ENCODE measurements around the gene C19orf18.
"Not testable (repeated sequence)": the region's sequence is repeated elsewhere in the genome, so short reads cannot be mapped to it uniquely, and the experiment has no call there.

Gene C19orf18

GRCh38 chr19:57974434-57974833, at the start of gene C19orf18:
C19orf18 (minus strand) TSS chr19:57974534; CDS start chr19:57974432, 102 bp downstream.
- no peak for DNase-seq (ENCODE audit: low read depth)

DNA sequence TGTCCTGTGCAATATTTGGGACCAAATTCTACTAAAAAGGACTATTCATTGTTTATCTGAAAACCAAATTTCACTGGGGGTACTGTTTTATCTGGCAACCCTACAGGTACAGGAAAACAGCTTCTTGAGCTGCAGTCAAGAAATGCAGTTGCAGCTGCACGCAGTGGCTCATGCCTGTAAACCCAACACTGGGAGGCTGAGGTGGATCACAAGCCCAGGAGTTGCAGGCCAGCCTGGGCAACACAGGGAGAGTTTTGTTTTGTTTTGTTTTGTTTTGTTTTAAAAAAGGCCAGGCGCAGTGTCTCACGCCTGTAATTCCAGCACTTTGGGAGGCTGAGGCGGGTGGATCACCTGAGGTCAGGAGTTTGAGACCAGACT, 47.9 kb upstream of the C19orf18 start:
- no peak for DNase-seq (ENCODE audit: low read depth)

DNA sequence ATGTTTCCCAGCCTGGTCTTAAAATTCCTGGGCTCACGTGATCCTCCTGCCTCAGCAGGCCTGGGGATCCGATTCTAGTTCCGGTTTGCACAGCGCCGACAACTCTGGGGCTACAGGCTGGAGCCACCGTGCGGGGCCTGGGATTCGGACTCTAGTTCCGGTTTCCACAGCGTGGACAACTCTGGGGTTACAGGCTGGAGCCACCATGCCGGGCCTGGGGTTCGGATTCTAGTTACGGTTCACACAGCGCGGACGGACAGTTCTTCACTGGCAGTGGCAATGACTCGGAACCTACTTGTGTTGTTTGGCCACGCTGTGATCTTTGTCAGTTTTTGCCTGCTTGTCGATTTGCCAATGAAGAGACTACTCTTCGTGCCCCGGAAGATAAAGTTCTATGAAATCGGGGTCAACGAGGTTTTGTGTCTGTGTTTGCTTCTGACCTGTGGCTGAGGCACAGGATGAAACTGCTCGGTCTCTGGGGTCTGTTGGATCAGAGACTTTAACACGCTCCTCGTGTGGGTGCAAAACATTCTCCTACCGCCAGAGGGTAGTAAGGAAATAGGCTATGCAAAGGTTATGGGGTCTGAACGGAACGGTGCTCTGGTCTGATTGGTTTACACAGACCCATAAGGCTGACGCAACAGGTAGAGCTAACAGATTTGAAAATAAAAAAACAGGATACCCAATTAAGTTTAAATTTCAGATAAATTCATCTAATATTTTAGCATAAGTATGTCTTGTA, 47.4 kb upstream of the C19orf18 start:
- DNase-seq (ENCODE audit: low read depth): no peak

- DNase-seq (ENCODE audit: low read depth): no peak
Measured at GRCh38 chr19:58020129-58020528, 45.8 kb upstream of the C19orf18 start.

DNA sequence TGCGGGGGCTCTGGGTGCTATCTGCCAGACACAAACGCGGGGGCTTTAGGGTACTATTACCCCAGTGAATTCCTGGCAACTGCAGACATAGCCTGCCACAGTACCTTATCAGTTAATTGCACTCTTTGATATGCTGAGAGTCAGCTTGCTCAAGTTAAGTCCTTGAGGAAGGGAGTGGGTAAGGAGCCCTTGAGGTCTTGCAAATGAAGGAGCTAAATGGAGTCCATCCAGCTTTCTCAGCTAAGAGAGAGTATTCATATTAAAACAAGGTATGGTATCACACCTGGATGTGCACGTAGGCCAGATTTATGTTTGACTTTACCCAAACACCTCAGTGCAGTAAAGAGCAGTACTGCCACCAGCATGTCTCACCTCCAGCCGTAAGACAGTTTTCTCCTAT, 39.8 kb upstream of the C19orf18 start:
- no peak for DNase-seq (ENCODE audit: low read depth)

GRCh38 chr19:58010507-58010906, 36.2 kb upstream of the C19orf18 start:
- DNase-seq (ENCODE audit: low read depth): no peak

GRCh38 chr19:58009666-58010301, 35.5 kb upstream of the C19orf18 start:
- peak; percentile 38 for DNase-seq (ENCODE audit: low read depth)

DNA sequence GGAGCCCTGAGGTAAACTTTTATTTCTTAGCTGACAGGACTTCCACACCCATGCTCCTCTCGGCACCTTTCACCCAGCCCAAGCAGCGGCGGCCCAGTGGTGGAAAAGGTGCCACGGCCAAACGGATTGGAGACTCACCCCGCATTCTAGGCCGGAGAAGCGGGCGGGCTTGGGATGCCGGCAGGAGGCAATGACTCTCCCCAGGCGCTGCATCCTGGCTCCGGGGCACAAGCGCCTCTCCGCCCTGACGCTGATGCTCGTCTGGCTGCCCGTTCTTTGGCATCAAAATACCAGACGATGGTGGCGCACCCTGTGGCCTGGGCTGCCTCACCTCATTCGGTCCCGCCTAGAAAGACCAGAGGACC, 34.9 kb upstream of the C19orf18 start:
- DNase-seq (ENCODE audit: low read depth): no peak

DNA sequence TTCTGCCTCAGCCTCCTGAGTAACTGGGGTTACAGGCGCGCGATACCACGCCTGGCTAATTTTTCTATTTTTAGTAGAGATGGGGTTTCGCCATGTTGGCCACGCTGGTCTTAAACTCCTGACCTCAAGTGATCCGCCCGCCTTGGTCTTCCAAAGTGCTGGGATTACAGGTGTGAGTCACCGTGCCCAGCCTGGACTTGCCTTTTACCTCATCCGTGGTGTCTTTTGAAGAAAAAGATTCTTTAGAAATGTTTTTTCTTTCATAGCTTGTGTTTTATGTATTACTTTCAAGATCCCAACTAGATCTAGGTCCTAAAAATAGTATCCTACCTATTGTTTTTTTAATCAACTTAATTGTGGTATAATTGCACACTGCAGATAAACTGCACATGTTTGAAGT, 34.5 kb upstream of the C19orf18 start:
- DNase-seq (ENCODE audit: low read depth): not testable (repeated sequence)

- no peak for DNase-seq (ENCODE audit: low read depth)
Measured at GRCh38 chr19:58007285-58007684, 33.0 kb upstream of the C19orf18 start.

- no peak for DNase-seq (ENCODE audit: low read depth)
Measured at GRCh38 chr19:58003174-58003828, 29.0 kb upstream of the C19orf18 start.

DNA sequence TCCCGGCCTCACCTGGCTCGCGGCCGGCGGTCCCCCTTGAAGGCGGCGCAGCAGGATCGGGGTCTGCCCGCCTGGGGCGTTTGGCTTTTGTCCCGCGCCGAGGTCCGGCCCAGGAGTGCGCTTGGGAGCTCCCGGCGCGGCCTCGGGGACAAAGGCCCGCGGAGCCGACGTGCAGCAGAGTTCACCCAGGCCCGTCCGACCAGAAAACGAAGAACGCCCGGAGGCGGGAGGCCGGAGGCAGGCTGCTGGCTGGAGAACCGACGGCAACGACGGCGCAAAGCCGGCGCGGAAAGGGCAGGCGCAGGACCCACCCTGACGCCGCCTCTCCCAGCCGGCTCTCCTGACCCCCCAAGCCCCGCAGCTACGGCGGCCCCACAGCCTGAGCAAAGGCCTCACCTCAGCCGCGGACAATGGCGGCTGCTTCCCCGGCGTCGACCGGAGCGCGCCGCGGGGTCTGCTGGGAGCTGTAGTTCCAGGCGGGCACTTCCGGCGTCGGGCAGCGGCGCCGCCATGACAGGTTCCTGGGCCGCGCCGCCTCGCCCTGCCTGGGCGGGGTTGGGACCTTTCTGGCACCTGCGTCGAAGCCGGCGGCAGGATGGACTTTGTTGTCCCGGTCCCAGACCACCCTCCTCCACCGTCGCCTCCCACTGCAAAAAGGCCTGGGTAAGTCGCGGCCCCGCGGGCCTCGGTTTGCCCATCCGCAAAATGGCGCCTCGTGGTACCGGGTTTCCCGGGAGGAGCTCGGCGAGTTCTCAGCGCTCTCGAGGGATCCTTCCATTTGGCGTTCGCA, 28.2 kb upstream of the C19orf18 start, which contains the start of gene ZNF606:
Gene ZNF606 (minus strand): TSS at position 437 of the 790 bp plus-strand sequence. CDS start 1,501 bp downstream, outside the sequence.
- peak; percentile 75 for DNase-seq (ENCODE audit: low read depth)

- DNase-seq (ENCODE audit: low read depth): no peak
Measured at GRCh38 chr19:58001895-58002369, 27.6 kb upstream of the C19orf18 start.

- no peak for DNase-seq (ENCODE audit: low read depth)
Measured at GRCh38 chr19:58000677-58001076, 26.3 kb upstream of the C19orf18 start.

- no peak for DNase-seq (ENCODE audit: low read depth)
Measured at GRCh38 chr19:57992841-57993240, 18.5 kb upstream of the C19orf18 start.

GRCh38 chr19:57978586-57979289, 4.4 kb upstream of the C19orf18 start:
- DNase-seq (ENCODE audit: low read depth): no peak

- DNase-seq (ENCODE audit: low read depth): no peak
Measured at GRCh38 chr19:57964761-57965160, 9.6 kb downstream of the C19orf18 start.

DNA sequence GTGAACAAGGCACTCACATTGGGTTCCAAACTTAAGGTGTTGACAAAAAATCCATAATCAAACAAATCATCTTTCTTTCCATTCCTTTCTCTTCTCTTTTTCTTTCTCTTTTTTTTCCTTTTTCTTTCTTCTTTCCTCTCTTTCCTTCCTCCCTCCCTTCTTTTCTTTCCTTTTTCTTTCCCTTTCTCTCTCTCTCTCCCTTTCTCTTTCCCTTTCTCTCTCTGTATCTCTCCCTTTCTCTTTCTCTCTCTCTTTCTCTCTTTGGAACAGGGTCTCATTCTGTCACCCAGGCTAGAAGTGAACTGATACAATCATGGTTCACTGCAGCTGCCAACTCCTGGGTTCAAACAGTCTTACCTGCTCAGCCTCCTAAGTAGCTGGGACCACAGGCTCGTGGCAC, 12.5 kb downstream of the C19orf18 start:
- no peak for DNase-seq (ENCODE audit: low read depth)

DNA sequence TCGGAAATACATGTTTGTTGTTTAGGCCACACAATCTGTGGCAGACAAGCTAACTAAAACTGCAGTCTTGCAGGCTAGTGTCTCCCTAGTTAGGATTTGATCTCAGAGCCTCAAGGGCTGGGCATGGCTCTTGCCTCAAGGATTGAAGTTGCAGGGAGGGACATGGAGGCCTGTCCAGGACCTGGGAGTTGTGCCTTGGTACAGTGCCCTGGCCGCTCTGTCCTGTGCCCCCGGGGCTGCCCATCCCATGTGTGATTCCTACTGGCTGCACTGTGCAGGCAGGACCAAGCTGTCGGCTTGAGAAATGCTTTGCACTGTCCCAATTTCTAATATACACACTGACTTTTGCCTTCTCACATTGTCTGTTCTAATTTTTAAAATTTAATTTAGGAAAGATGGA, 19.3 kb downstream of the C19orf18 start:
- no peak for DNase-seq (ENCODE audit: low read depth)

- no peak for DNase-seq (ENCODE audit: low read depth)
Measured at GRCh38 chr19:57949702-57950101, 24.6 kb downstream of the C19orf18 start.

DNA sequence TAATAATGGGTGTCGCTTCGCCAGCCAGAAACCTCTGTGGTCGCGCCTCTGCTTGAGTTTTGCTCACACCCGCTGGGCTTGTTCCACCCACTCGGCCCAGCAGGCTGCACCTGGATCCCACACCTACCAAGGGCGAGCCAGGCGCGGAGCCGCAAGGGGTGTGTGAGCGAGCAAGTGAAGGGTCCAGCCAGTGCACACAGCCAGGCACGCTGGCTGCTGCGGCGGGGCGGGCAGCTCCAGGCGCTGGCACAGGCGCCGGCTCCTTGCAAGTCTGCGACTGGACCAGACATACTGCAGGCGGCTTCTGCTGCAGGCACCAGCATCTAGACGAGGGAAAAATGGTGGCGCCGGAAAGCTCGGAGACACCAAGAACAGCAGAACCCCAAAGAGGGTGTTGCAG, 25.0 kb downstream of the C19orf18 start:
- DNase-seq (ENCODE audit: low read depth): no peak
